Epithelial cell of proximal tubule (primary cell): ENCODE data around the gene SLC2A13. TPM values are rescaled to one million over a fixed set of nuclear protein-coding genes. Genes with fewer than 3 reads are reported as not detected.
"Not testable (repeated sequence)": the region's sequence is repeated elsewhere in the genome, so short reads cannot be mapped to it uniquely, and the experiment has no call there.

Source experiments
- DNase-seq: peaks from one replicate; pipeline ENCODE4 v3.0.0-alpha.2; 2011; ENCODE audit warnings: low read depth
- H3K4me3 ChIP-seq: 2 replicates; pipeline ENCODE4 v1.5.1; 2011; ENCODE audit warnings: low read depth, mild to moderate bottlenecking, low read length
- CTCF ChIP-seq: conservative IDR thresholded peaks from 2 replicates; pipeline ENCODE4 v1.5.1; 2012; ENCODE audit warnings: low read depth, mild to moderate bottlenecking, low read length
- total RNA-seq: library from RNA; depleted of rRNA; stranded (reverse); fragments of >200 nt; gene quantifications from 2 replicates; pipeline ENCODE4 v1.2.3, GENCODE V29; 2015

SLC2A13 gene
- total RNA-seq, 1 donor from 2014 or later = 4.6 TPM

GRCh38 chr12:40058721-40059190 is 47.1 kb downstream of the SLC2A13 start:
- no peak for DNase-seq
- no peak for TF ChIP-seq CTCF
- H3K4me3 ChIP-seq = no peak overlapping the region

GRCh38 chr12:40056373-40056772 is 49.5 kb downstream of the SLC2A13 start:
- no peak for DNase-seq
- TF ChIP-seq CTCF = no peak
- no peak overlapping the region for H3K4me3 ChIP-seq

- H3K4me3 ChIP-seq = no peak overlapping the region
- TF ChIP-seq CTCF = no peak
- no peak for DNase-seq
These were observed 50.1 kb downstream of the SLC2A13 start for GRCh38 chr12:40055776-40056175.

- no peak for DNase-seq
- no peak for TF ChIP-seq CTCF
- no peak overlapping the region for H3K4me3 ChIP-seq
These were observed 50.7 kb downstream of the SLC2A13 start for GRCh38 chr12:40055228-40055579.

- no peak for TF ChIP-seq CTCF
- DNase-seq = no peak
- H3K4me3 ChIP-seq = no peak overlapping the region
These were observed 51.2 kb downstream of the SLC2A13 start for GRCh38 chr12:40054555-40055227.

GRCh38 chr12:40049268-40049667 is 56.6 kb downstream of the SLC2A13 start:
- no peak overlapping the region for H3K4me3 ChIP-seq
- no peak for DNase-seq
- TF ChIP-seq CTCF = no peak

GRCh38 chr12:40047002-40047401 is 58.9 kb downstream of the SLC2A13 start:
- not testable (repeated sequence) for H3K4me3 ChIP-seq, DNase-seq

GRCh38 chr12:40045656-40046055 is 60.2 kb downstream of the SLC2A13 start:
- no peak overlapping the region for H3K4me3 ChIP-seq
- DNase-seq = no peak
- TF ChIP-seq CTCF = no peak
